Endothelial cell of umbilical vein (primary cell): ENCODE measurements around the gene PSORS1C1. TPM values are rescaled to one million over a fixed set of nuclear protein-coding genes. Genes with fewer than 3 reads are reported as not detected.

Source experiments
- BruUV-seq: library from RNA; stranded (reverse); fragments of 400-500 nt; replicated peaks from 2 replicates; lab custom pipeline; 2021; lab: Mats Ljungman, UMichigan
- CTCF ChIA-PET: fragments of 300-600, 350-600 bp; sonication (Branson Sonifier 250); formaldehyde crosslinking; loops from one replicate; lab custom pipeline; 2021; ENCODE audit warnings: antibody characterized with exemption, inconsistent platforms; lab: Charles Lee
- POLR2A ChIA-PET: fragments of 300-600, 350-600 bp; sonication (Branson Sonifier 250); formaldehyde crosslinking; loops from one replicate; lab custom pipeline; 2021; ENCODE audit warnings: antibody characterized with exemption, inconsistent platforms; lab: Charles Lee
- DNase-seq: peaks from one replicate; pipeline ENCODE4 v3.0.0-alpha.2; 2011; ENCODE audit warnings: low read depth, low spot score
- FAIRE-seq: peaks from 2 replicates; lab custom pipeline; 2011; peaks lifted over from hg19 to GRCh38; lab: Jason Lieb, UNC
- H2AFZ ChIP-seq: 2 replicates; pipeline ENCODE4 v1.6.0; 2012; ENCODE audit warnings: low read depth, low read length, control low read depth, inconsistent platforms
- H3K27ac ChIP-seq: 2 replicates; pipeline ENCODE4 v1.5.1; 2011; ENCODE audit warnings: low read depth, mild to moderate bottlenecking, control low read depth, low read length, moderate library complexity; ENCODE audit not compliant: insufficient read depth
- H3K27me3 ChIP-seq, 2 experiments: 2 replicates each; pipeline versions ENCODE4 v1.6.0 to v1.6.1; 2011; ENCODE audit warnings: low read length in 2 of 2, mixed read lengths in 1 of 2; ENCODE audit not compliant: control insufficient read depth in 2 of 2, insufficient read depth in 2 of 2
- H3K36me3 ChIP-seq, 2 experiments: 2 replicates in 1 of 2; 3 replicates in 1 of 2; pipeline ENCODE4 v1.5.1; 2011; ENCODE audit warnings: low read length in 2 of 2, mild to moderate bottlenecking in 1 of 2, moderate library complexity in 1 of 2; ENCODE audit not compliant: control insufficient read depth in 2 of 2, insufficient read depth in 2 of 2; ENCODE audit errors: extremely low read depth in 1 of 2
- H3K4me1 ChIP-seq: 3 replicates; pipeline ENCODE4 v1.5.1; 2011; ENCODE audit warnings: mild to moderate bottlenecking, low read length; ENCODE audit not compliant: control insufficient read depth, insufficient read depth; ENCODE audit errors: extremely low read depth
- H3K4me2 ChIP-seq: 2 replicates; pipeline ENCODE4 v1.6.1; 2011; ENCODE audit warnings: low read length, control low read depth, mixed read lengths; ENCODE audit not compliant: insufficient read depth
- H3K4me3 ChIP-seq, 3 experiments: fragments of 200-600 bp in 1 of 3; sonication (generic), shearing (Covaris generic) in 1 of 3; replicated peaks in 1 of 3; 2 replicates each; pipeline ENCODE4 v1.5.1; 2011 to 2016; ENCODE audit warnings: control low read depth in 3 of 3, low read length in 3 of 3, mild to moderate bottlenecking in 2 of 3, inconsistent platforms in 1 of 3, low read depth in 1 of 3, moderate library complexity in 1 of 3; ENCODE audit not compliant: insufficient read depth in 1 of 3
- H3K79me2 ChIP-seq: 2 replicates; pipeline ENCODE4 v1.6.0; 2012; ENCODE audit warnings: low read length, inconsistent platforms; ENCODE audit not compliant: control insufficient read depth, insufficient read depth
- H3K9ac ChIP-seq: replicated peaks from 2 replicates; pipeline ENCODE3; 2011; ENCODE audit warnings: low read length, control low read depth; ENCODE audit not compliant: insufficient read depth; ENCODE audit errors: extremely low read depth
- H3K9me1 ChIP-seq: replicated peaks from 3 replicates; pipeline ENCODE4 v1.6.0; 2011; ENCODE audit warnings: mild to moderate bottlenecking, low read length; ENCODE audit not compliant: control insufficient read depth, insufficient read depth; ENCODE audit errors: extremely low read depth
- H3K9me3 ChIP-seq: replicated peaks from 2 replicates; pipeline ENCODE4 v1.5.1; 2012; ENCODE audit warnings: low read length, inconsistent platforms; ENCODE audit not compliant: control insufficient read depth, insufficient read depth
- H4K20me1 ChIP-seq: replicated peaks from 2 replicates; pipeline ENCODE3; 2011; ENCODE audit warnings: mild to moderate bottlenecking, low read length; ENCODE audit not compliant: control insufficient read depth, insufficient read depth; ENCODE audit errors: extremely low read depth
- CTCF ChIP-seq, 2 donors: IDR thresholded peaks; 1 replicate in 1 of 2; 2 replicates in 1 of 2; pipeline ENCODE4 v1.5.1; 2011; ENCODE audit warnings: low read length in 2 of 2, mild to moderate bottlenecking in 2 of 2, moderate library complexity in 2 of 2, control low read depth in 1 of 2, inconsistent platforms in 1 of 2, low read depth in 1 of 2; ENCODE audit not compliant: insufficient read depth in 1 of 2; ENCODE audit errors: extremely low read depth in 1 of 2
- EZH2 ChIP-seq: IDR thresholded peaks from 2 replicates; pipeline ENCODE4 v1.6.1; 2012; ENCODE audit warnings: borderline replicate concordance, low read depth, mild to moderate bottlenecking, moderate library complexity, low read length, inconsistent platforms; ENCODE audit not compliant: severe bottlenecking
- MYC ChIP-seq: IDR thresholded peaks from one replicate; pipeline ENCODE4 v1.6.1; 2011; ENCODE audit warnings: mild to moderate bottlenecking, low read depth, low read length
- POLR2A ChIP-seq: IDR thresholded peaks from 2 replicates; pipeline ENCODE4 v1.6.1; 2012; ENCODE audit warnings: low read depth, mild to moderate bottlenecking, control low read depth, low read length
- POLR2AphosphoS5 ChIP-seq: IDR thresholded peaks from 2 replicates; pipeline ENCODE4 v1.6.1; 2012; ENCODE audit warnings: low read depth, mild to moderate bottlenecking, control low read depth, low read length, moderate library complexity; ENCODE audit not compliant: insufficient read depth
- dilution Hi-C: fragments of 300-500 bp; cut with MboI; formaldehyde crosslinking; loops from one replicate; pipeline ENCODE4 v1.15.0; 2019; ENCODE audit warnings: low sequenced_read_pairs; ENCODE audit not compliant: extremely low pct_ligation_motif_present
- intact Hi-C: fragments of 100-400 bp; cut with micrococcal nuclease; formaldehyde crosslinking; loops from one replicate; pipeline ENCODE4 v1.10.0; 2022
- polyA plus RNA-seq, 4 experiments: library from polyadenylated mRNA; depleted of rRNA in 3 of 4; stranded (reverse) in 3 of 4; unstranded in 1 of 4; fragments of >200 nt; gene quantifications; 2 replicates each; pipeline versions ENCODE4 v1.2.1 to v1.2.3, GENCODE V29; 2011 to 2012; ENCODE audit warnings: missing spikeins in 1 of 4
- total RNA-seq: library from RNA; stranded (reverse); gene quantifications from 2 replicates; pipeline ENCODE4 v1.2.3, GENCODE V29; 2021
- TF ChIP-seq, protein P1 (sequence below): IDR thresholded peaks from 2 replicates; pipeline ENCODE4 v1.6.1; 2011; ENCODE audit not compliant: insufficient read depth, insufficient read length

PSORS1C1 gene
- total and polyA plus RNA-seq, 2 donors (not counting 3 experiments of a cell fraction or from before 2014, with no cell fraction given) = 1.1 to 13.2 TPM

DNA sequence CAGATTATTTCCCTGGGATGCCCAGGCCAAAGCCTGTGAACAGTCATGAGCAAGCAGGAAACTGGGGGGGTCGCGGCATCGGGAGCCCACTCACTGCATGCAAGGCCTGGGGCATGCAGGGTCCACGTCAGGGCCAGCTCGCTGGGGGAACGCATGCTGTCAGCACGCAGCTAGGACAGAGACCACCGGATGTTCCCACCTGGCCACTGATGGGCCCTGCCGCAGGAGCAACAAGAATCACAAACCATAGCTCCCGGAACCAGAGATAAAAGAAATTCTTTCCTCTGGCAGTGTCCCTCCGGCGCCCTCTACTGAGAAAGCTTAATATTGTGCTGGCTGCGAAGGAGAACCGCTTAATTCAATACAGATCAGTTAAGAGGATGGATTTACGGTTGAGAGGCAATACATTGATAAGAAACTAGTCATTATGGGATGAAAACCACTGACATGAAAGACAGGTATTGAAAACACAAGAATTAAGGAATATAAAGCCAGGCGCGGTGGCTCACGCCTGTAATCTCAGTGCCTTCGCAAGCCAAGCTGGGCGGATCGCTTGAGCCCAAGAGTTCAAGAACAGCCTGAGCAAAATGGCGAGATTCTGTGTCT lies 34.8 kb upstream of the PSORS1C1 start:
- ChIA-PET CTCF (interaction anchor here (0.6 to 3.5 kb wide), 61 partner anchors 7 to 626 kb away, joined by 3 to 141 read pairs (median 5); partner anchors contain the start of genes C6orf15, DDR1, DHX16 and GTF2H4), POLR2A (no interaction called here)
- Histone ChIP-seq H3K27ac (no peak overlapping the region), H3K36me3 (no peaks in the 10 kb centered on the region), H3K9me1 (no peaks in the 10 kb centered on the region), H3K4me1 (peaks cover 4% of the 10 kb centered on the region), H3K9ac (no peak overlapping the region), H3K9me3 (no peaks in the 10 kb centered on the region), H3K27me3 (peaks cover 2 to 3% of the 10 kb centered on the region in 2 experiments), H3K79me2 (no peaks in the 10 kb centered on the region), H3K4me3 (peak overlapping the region in 1 of 3 experiments; percentile 40), H2AFZ (peak overlapping the region; percentile 95), H3K4me2 (peak overlapping the region; percentile 40), H4K20me1 (no peaks in the 10 kb centered on the region)
- FAIRE-seq = peak; percentile 94
- intact Hi-C loops = loop anchor here (1.0 to 10.0 kb wide), 3 partner anchors 164 to 595 kb away; partner anchors contain the start of gene HLA-E
- no peak for TF ChIP-seq MYC
- no peak for TF ChIP-seq EZH2
- TF ChIP-seq POLR2A = no peak
- no peak for TF ChIP-seq POLR2AphosphoS5
- TF ChIP-seq, protein P1, sequence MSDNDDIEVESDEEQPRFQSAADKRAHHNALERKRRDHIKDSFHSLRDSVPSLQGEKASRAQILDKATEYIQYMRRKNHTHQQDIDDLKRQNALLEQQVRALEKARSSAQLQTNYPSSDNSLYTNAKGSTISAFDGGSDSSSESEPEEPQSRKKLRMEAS = no peak
- peak; percentile 68 to 80 for TF ChIP-seq CTCF (IDR thresholded peaks at IDR 0.05; ENCODE audit: extremely low read depth in 1 of 2, insufficient read depth in 1 of 2, low read depth in 1 of 2, low read length in 2 of 2)
- dilution Hi-C loops = no loop called here
- BruUV-seq = no TSS peak
- DNase-seq = peak; percentile 73
